ENCODE data around the gene AKAP10.
"Not testable (repeated sequence)": the region's sequence is repeated elsewhere in the genome, so short reads cannot be mapped to it uniquely, and the experiment has no call there.

The AKAP10 gene, protein sequence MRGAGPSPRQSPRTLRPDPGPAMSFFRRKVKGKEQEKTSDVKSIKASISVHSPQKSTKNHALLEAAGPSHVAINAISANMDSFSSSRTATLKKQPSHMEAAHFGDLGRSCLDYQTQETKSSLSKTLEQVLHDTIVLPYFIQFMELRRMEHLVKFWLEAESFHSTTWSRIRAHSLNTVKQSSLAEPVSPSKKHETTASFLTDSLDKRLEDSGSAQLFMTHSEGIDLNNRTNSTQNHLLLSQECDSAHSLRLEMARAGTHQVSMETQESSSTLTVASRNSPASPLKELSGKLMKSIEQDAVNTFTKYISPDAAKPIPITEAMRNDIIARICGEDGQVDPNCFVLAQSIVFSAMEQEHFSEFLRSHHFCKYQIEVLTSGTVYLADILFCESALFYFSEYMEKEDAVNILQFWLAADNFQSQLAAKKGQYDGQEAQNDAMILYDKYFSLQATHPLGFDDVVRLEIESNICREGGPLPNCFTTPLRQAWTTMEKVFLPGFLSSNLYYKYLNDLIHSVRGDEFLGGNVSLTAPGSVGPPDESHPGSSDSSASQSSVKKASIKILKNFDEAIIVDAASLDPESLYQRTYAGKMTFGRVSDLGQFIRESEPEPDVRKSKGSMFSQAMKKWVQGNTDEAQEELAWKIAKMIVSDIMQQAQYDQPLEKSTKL

DNA sequence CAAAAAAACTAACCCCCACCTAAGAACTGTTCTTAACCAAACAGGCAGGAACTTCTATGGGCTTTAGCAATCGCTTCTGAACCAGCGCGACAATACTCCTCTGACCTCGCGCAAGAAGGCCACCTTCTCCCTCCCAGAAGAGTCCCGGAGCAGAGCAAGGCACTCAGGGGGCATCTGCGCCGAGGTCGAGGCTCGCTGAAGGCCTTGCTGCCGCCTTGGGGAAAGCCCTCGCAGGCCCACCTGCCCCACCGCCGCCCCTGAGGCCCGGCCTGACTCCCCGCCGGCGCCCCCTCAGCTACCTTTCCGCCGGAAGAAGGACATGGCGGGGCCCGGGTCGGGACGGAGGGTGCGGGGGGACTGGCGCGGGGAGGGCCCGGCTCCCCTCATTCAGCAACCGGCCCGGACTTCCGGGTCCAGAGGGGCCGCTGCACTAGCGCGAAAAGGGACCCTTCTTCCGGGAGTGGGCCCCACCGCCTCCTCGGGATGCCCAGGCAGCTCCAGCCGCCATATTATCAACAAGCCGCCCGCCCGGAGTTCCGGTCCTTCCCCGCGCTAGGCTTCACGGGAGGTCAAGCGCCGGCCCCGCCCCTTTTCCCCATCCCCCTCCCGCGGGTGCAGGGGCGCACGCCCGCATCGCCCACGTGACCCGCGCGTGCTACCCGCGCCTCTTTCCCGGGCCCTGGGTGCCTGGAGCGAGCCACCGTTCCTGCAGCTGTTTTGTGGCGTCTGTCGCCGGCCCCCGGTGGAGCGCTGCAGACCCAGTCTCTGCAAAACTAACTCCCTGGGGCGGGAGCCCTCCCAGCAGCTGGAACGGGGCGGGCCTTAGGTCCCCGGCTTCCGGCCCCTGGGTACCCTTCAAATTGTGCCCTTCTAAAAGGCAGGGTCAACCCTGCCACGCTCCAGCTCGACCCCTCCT is at the start of gene AKAP10:
Gene AKAP10, minus strand, starts transcription at position 536 of the 916 bp plus-strand sequence. Its CDS starts 149 bp downstream, at position 387.
- H3K4me3 ChIP-seq (ENCODE audit: low read depth, low read length): peak within 1 kb of the TSS; percentile 70
- no peak for TF ChIP-seq CTCF (IDR thresholded peaks at IDR 0.05; ENCODE audit: borderline replicate concordance, insufficient read depth, low read depth, low read length)

- no peak for TF ChIP-seq CTCF (IDR thresholded peaks at IDR 0.05; ENCODE audit: borderline replicate concordance, insufficient read depth, low read depth, low read length)
Observed at GRCh38 chr17:20026960-20027359, 49.3 kb upstream of the AKAP10 start.

GRCh38 chr17:20022701-20023100 is 45.1 kb upstream of the AKAP10 start:
- TF ChIP-seq CTCF (IDR thresholded peaks at IDR 0.05; ENCODE audit: borderline replicate concordance, insufficient read depth, low read depth, low read length): no peak

More at GRCh38 chr17:20026960-20027359, 49.3 kb upstream of the AKAP10 start:
- H3K4me3 ChIP-seq (ENCODE audit: low read depth, low read length): no peak overlapping the region

GRCh38 chr17:20016475-20016992 is 38.9 kb upstream of the AKAP10 start:
- H3K4me3 ChIP-seq (ENCODE audit: low read depth, low read length): not testable (repeated sequence)

More at GRCh38 chr17:20022701-20023100, 45.1 kb upstream of the AKAP10 start:
- H3K4me3 ChIP-seq (ENCODE audit: low read depth, low read length): no peak overlapping the region

- no peak for TF ChIP-seq CTCF (IDR thresholded peaks at IDR 0.05; ENCODE audit: borderline replicate concordance, insufficient read depth, low read depth, low read length)
- H3K4me3 ChIP-seq (ENCODE audit: low read depth, low read length): no peak overlapping the region
Observed at GRCh38 chr17:20012017-20012536, 34.4 kb upstream of the AKAP10 start.

DNA sequence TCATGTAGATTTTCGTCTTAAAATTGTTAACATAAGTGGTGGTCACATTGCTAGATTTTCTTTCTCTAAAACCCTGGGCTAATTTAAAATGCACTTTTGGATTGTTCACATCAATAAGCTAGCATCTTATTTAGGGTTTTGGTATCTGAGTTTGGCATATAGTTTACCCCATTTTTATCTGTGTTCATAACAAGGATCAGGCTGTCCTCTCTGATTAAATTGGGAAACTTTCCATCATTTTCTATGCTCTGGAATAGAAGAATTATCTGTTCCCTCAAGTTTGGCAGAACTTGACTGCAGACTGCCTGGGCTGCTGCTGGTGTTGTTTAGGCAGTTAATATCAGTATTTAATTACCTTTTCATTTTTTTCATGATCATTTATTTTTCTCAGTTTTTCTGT is 33.3 kb upstream of the AKAP10 start:
- TF ChIP-seq CTCF (IDR thresholded peaks at IDR 0.05; ENCODE audit: borderline replicate concordance, insufficient read depth, low read depth, low read length): no peak
- no peak overlapping the region for H3K4me3 ChIP-seq (ENCODE audit: low read depth, low read length)
